ENCODE data around the gene KIAA1328. TPM values are rescaled to one million over a fixed set of nuclear protein-coding genes. Genes with fewer than 3 reads are reported as not detected.
A peak's percentile ranks its signal among the peaks of the same experiment; 100 is the strongest.

The KIAA1328 gene
- total RNA-seq, 1 donor from 2014 or later = 17.8 TPM

DNA sequence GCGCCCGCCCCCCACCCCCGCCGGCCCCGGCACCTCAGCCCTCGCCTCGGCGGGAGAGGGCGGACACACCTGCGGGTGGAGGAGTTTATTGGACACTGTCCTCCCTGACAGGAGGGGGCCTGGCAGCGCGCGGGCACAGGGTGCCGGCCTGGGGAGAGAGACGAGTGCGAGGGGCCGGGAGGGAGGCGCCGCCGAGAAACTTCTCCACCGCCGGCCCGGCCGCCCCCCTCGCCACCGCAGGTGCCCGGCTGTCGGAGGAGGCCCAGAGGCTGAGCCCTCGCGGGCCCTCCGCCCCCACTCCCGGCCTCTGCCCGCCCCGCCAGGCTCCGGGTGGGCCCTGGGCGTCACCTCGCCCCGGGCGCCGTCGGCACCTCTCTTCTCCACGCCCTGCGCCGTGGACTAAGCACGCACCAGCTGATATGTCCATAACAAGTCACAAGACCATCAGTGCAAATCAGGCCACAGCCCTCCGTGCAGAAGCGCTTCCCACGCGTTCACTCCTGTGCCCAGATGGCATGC, 425.4 kb downstream of the KIAA1328 start:
- intact Hi-C loops (cut with DNase I) = no loop called here
- Histone ChIP-seq H3K36me3 (no peaks in the 10 kb centered on the region), H3K4me3 (peak overlapping the region; percentile 50), H3K4me1 (peaks cover 12% of the 10 kb centered on the region), H3K27ac (no peak overlapping the region), H3K27me3 (ENCODE audit: low read depth) (peaks cover 56% of the 10 kb centered on the region), H3K9me3 (no peaks in the 10 kb centered on the region)
- ATAC-seq (peak; percentile 49 to 54), DNase-seq (no peak)
- TF ChIP-seq, protein P1, sequence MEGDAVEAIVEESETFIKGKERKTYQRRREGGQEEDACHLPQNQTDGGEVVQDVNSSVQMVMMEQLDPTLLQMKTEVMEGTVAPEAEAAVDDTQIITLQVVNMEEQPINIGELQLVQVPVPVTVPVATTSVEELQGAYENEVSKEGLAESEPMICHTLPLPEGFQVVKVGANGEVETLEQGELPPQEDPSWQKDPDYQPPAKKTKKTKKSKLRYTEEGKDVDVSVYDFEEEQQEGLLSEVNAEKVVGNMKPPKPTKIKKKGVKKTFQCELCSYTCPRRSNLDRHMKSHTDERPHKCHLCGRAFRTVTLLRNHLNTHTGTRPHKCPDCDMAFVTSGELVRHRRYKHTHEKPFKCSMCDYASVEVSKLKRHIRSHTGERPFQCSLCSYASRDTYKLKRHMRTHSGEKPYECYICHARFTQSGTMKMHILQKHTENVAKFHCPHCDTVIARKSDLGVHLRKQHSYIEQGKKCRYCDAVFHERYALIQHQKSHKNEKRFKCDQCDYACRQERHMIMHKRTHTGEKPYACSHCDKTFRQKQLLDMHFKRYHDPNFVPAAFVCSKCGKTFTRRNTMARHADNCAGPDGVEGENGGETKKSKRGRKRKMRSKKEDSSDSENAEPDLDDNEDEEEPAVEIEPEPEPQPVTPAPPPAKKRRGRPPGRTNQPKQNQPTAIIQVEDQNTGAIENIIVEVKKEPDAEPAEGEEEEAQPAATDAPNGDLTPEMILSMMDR (IDR thresholded peaks at IDR 0.05) = no peak

DNA sequence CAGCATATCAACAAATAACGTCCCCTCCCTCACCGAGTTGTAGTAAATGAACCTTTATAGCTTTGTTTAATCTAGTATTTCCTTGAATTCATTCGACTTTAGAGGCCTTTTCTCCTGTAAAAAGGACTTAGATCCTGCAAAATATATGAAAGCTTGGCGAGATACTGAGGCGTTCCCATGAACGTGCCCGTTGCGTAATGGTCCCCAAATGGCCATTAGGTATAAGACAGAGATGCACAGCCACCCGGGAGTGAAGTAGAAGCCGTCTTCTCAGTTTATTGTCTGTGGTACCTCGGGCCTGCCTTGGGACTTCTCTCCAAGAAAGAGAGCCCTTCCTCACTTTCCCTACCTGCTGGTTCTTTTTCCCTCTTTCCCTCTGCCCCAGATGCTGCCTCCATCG, 426.0 kb downstream of the KIAA1328 start:
- Histone ChIP-seq H3K27me3 (ENCODE audit: low read depth) (peaks cover 56% of the 10 kb centered on the region), H3K27ac (no peak overlapping the region), H3K4me1 (peaks cover 12% of the 10 kb centered on the region), H3K4me3 (no peak overlapping the region), H3K9me3 (no peaks in the 10 kb centered on the region), H3K36me3 (no peaks in the 10 kb centered on the region)
- ATAC-seq (no peak), DNase-seq (no peak)
- intact Hi-C loops (cut with DNase I) = no loop called here
- TF ChIP-seq, protein P1 (IDR thresholded peaks at IDR 0.05) = no peak

DNA sequence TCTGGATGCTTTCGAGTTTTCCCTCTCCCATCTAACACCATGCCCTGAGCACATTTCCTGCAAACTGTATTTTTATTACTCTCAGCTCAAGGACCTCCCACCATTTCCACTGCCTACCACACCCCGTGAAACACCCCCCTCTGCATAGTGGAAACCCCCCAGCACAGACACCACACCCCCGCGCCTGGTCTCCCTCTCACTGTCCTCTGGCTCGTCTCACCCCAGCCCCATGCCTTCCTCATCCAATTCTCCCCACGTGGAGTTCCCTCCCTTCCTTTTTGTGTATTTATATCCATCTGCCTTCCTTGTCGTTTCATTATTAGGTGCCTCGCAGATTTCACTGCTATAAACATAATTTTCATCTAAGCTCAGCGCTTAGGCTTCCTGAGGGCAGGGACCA, 429.2 kb downstream of the KIAA1328 start:
- Histone ChIP-seq H3K27me3 (ENCODE audit: low read depth) (peaks cover 35% of the 10 kb centered on the region), H3K27ac (no peak overlapping the region), H3K36me3 (no peaks in the 10 kb centered on the region), H3K9me3 (no peaks in the 10 kb centered on the region), H3K4me3 (no peak overlapping the region), H3K4me1 (peaks cover 12% of the 10 kb centered on the region)
- intact Hi-C loops (cut with DNase I) = no loop called here
- DNase-seq = no peak
- TF ChIP-seq, protein P1 (IDR thresholded peaks at IDR 0.05) = no peak
- ATAC-seq = no peak

DNA sequence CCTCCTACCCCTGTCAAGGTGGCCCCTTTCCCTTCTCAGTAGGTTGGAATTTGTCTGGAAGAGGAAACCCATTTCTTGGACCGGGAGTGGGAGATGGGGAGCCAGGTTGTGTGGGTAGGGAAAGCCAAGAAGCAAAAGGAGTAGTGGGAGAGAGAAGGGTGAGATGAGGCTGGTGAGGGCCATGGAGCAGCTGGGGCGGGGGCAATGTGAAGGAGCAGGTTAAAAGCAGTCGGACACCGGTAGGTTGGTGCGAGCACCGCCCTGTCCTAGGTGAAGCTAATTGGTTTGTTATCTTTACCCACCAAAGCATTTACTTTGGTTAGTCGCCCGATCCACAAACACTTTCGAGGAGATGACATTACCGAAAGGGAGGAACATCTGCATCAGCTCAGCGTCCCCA, 429.9 kb downstream of the KIAA1328 start:
- ATAC-seq (no peak), DNase-seq (no peak)
- no peaks in the 10 kb centered on the region for H3K9me3 ChIP-seq
- intact Hi-C loops (cut with DNase I) = no loop called here
- peaks cover 7% of the 10 kb centered on the region for H3K4me1 ChIP-seq
- no peaks in the 10 kb centered on the region for H3K36me3 ChIP-seq
- peaks cover 29% of the 10 kb centered on the region for H3K27me3 ChIP-seq (ENCODE audit: low read depth)
- no peak overlapping the region for H3K27ac ChIP-seq
- H3K4me3 ChIP-seq = no peak overlapping the region
- TF ChIP-seq, protein P1 (IDR thresholded peaks at IDR 0.05) = no peak

DNA sequence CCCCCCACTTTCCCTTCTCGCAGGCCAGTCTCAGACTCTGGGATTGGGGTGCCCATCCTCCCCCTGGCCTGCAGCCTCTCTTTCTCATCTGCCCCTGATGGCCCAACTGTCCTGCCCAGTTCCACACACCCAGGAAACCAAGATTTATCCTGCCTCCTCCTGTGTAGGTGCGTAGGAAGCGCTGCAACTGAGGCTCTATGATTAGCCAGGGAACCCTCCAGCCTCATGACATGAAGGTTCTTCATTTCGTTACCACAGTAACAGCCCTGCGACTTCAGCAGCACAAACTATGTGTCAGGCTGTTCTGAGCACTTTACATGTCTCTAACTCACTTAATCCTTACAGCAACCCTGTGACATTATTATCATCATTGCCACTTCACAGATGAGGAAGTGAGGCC, 430.8 kb downstream of the KIAA1328 start:
- no peaks in the 10 kb centered on the region for H3K9me3 ChIP-seq
- intact Hi-C loops (cut with DNase I) = no loop called here
- H3K4me1 ChIP-seq = peaks cover 1% of the 10 kb centered on the region
- H3K27ac ChIP-seq = no peak overlapping the region
- no peak overlapping the region for H3K4me3 ChIP-seq
- H3K27me3 ChIP-seq (ENCODE audit: low read depth) = peaks cover 21% of the 10 kb centered on the region
- H3K36me3 ChIP-seq = no peaks in the 10 kb centered on the region
- DNase-seq = no peak
- TF ChIP-seq, protein P1 (IDR thresholded peaks at IDR 0.05) = no peak
- ATAC-seq = no peak
